IPS-NIHi7 (cell line): ENCODE data around the gene OSBPL8.
"Not testable (repeated sequence)": the region's sequence is repeated elsewhere in the genome, so short reads cannot be mapped to it uniquely, and the experiment has no call there.

ENCODE experiments used
- DNase-seq: peaks from one replicate; pipeline ENCODE4 v3.0.0; 2012; ENCODE audit warnings: mixed read lengths; ENCODE audit errors: extremely low spot score

The OSBPL8 gene

DNA sequence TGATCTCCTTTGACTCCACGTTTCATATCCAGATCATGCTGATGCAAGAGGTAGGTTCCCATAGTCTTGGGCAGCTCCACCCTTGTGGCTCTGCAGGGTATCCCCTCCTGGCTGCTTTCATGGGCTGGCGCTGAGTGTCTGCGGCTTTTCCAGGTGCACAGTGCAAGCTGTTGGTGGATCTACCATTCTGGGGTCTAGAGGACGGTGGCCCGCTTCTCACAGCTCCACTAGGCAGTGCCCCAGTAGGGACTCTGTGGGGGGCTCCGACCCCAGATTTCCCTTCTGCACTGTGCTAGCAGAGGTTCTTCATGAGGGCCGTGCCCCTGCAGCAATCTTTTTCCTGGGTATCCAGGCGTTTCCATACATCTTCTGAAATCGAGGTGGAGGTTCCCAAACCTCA is 199.3 kb downstream of the OSBPL8 start:
- no peak for DNase-seq

DNA sequence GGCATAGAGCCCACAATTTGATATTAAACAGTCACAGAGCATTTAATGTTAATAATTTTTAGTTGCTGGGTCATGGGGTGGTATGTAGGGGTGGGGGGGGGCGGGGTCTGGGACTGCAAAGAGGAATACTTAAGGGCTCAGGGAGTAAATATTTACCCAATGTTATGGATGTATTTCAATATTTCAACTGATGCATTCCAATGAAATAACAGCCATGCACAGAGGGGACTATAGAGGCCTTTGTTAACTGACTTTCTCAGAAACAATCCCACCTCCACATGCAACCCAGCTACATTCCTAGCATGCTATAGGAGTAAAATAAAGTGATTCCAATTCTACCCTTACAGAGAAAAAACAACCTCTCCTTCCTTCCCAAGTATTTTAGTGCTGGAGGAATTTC is 203.5 kb downstream of the OSBPL8 start:
- DNase-seq: no peak

DNA sequence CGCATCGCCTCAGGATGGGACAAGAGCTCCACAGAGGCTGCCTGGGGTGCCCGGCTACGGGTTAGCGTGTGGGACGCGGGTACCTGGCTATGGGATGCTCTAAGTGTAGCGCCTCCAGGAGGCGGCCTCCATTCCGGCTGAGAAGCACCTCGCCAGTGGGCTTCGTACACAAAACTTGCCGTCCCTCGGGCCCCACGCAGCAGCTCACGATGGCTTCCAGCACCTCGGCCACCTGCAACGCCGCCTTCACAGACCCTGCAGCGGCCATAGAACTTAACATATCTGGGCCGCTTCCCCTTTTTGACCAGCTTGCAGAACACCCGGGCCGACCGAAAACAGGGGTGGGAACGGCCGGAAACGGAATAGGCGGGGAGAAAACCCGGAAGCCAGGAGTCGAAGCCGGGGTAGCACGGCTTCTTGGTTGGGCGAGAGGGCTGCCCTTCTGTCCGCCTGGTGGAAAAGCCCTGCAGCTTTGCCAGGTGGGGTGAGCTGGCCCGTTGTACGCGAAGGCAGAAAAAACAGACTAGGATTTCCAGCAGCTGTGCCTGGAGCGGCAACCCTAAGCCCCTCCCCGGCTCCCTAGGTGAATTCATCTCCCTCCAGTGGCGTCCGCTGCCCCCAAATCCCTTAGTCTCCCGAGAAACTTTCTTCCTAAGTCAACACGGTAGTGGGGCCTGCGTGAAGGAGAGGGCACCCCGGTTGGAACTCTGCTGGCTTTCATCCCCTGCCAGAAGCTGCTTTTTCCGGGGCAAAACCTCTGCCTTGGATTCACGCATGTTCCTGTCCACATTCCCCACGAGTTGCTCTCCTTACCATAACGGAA is 211.3 kb downstream of the OSBPL8 start, which contains the start of gene BBS10:
Gene BBS10, minus strand, starts transcription at position 337 of the 823 bp plus-strand sequence. Its CDS starts 57 bp downstream, at position 280.
- DNase-seq: peak; percentile 93

DNA sequence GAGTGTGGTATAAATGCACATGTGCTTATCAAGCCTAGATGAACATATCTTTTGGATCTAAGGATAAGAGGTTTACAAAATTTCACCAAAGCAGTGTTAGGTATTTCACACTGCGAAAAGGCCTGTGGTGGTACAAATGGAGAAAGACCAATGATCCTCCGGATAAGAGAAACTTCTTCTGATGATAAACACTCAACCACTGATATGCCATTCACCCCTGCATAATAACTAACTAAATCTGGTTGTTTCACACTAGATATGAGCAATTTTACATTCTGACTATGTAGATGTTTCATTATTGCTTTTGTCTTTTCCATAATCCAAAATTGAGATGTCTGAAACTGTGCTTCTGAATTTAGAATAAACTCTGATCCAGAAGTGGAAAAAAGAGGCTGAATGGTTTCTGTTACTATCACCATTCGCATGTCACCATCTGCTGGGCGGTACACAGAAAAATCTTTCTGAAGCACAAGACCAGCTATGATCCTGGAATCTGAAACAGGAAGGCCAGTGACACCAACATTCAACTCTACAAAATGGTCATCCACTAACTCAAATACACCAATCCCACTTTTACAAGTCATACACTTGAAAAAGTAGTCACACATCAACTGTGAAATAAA is 212.7 kb downstream of the OSBPL8 start:
- no peak for DNase-seq

DNA sequence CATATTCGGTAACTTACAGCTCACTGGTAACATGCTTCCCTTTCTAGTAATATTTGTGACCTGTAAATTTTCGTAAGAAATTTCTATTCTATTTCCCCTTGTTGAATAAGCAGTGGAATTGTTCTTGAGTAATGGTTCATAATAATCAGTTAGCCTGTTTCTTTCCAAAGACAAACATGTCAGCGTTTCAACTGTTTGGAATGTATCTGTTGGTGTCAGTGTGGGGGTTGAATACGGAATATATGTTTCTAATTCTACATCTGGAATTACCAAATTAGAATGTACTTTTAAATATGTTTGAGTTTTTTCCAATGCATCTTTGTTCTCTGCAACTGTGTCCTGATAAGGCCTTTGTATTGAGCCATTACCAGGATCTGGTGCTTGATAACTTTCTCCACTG is 213.3 kb downstream of the OSBPL8 start:
- DNase-seq: no peak

DNA sequence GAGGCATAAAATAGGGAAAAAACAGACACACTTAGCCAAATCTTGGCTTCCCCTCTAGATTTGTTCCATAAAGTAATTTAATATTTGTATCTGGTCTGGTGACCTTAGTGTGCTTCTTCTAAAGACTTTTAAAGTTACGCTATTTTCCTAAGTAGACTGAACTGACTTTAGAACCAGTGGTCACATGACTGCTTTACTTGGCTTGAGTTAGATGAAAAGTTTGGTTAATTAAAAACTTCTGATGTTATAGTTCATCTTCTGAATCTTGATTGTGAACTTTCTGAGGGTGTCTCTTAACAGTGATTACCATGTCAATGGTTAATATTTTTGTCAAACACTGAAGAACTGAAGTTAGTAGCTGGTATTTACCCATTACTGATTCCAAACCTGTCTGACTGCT is 214.0 kb downstream of the OSBPL8 start:
- DNase-seq: no peak

DNA sequence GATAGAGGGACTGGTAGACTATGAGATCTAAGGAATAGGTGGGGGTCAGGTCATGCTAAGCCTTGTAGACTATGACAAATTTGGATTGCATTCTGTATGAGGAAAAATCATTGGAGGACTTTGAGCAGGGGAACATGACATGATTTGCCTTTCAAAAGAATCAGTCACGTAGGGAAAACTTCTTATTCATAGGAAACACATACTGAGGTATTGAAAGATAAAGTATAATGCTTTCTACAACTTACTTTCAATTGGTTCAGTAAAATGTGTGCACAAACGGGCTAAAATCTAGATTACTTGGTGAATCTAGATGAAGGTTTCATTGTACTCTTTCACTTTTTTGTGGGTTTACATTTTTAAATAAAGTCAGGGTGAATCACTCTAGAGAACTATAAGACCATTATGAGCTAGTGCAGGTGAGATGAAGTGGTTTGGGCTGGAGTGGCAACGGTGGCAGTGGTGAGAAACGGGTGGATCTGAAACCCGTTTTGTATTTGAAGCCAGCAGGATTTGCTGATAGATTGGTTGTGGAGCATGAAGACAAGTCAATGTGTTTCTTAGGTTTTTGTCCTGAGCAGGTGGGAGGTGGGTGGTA is 218.0 kb downstream of the OSBPL8 start:
- DNase-seq: no peak

DNA sequence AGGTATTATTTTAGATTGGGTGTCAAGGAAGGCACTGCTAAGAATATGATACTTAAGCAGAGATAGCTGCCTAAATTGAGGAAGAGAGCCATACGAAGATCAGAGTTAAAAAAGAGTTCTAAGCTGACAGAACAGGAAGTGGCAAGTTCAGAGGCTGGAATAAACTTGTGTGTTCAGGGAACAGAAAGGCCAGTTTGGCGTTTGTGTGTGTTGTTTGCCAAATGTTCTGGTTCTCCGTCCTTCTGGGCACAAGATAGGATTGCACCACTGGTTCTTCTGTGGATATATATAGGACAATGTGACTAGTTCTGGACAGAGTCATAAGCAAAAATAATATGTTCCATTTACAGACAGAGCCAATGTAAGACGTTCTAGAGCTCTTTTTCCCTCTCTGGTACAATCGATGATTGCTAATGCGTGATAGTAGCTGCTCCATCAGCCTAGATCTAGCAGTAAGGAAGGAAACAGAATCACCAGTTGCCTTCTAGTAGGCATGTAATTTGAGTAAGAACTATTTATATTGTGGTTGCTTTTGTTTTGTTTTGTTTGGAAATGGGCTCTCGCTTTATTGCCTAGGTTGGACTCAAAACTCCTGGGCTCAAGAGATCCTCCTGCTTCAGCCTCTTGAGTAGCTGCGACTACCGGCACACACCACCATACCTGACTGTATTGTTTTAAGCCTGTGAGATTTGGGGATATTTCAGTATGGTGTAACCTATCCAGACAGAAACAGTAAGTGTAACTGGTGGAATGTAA is 218.7 kb downstream of the OSBPL8 start:
- no peak for DNase-seq

DNA sequence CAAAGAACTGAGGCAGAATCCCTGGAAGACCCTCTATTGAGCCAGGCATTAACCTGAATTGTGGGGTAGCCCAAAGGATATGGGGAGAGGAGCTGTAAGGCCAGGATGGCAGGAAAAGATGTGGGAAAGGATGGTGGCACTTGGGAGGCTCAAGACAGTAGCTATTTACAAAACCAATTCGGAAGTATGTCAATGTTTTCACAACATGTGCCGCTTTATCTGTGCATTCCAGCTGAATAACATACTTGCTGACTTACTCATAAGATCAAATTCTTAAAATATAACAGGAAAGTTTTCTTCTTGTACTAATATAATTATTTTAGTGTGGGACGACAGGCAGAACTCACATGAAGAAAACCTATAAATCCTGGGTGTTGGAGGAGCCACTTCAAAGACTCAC is 222.0 kb downstream of the OSBPL8 start:
- DNase-seq: no peak

DNA sequence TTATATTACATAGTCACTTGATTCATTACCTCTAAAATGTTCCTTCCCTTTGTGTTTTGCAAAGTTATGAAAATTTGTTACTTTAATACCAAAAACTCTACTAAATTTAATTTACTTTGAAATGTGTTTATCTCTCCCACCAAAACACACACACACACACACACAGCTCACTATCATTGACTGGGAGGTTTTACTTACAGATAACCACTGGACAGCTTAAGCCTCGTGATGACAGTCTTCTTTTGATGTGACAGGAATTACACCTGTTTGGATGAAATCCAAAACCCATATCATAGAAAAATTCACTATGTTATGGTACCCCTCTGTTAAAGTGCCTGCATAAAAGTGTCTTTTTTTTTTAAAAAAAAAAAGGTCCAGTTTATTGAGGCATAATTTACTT is 227.0 kb downstream of the OSBPL8 start:
- DNase-seq: no peak

DNA sequence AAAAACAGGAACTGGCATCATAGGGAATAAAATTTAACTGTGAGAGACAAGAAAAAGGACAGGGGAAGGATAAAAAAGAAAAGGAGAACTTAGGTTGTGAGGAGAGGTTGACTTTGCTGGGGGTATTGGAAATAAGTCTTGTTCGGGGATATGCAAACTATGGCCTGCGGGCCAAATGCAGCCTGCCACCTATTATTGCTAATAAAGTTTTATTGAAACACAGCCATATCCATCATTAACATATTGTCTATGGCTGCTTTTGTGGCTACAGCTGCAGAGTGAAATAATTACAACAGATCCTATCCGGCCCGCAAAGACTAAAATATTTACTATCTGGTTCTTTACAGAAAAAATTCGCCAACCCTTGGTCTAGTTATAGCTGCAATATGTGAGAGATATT is 230.0 kb downstream of the OSBPL8 start:
- no peak for DNase-seq

DNA sequence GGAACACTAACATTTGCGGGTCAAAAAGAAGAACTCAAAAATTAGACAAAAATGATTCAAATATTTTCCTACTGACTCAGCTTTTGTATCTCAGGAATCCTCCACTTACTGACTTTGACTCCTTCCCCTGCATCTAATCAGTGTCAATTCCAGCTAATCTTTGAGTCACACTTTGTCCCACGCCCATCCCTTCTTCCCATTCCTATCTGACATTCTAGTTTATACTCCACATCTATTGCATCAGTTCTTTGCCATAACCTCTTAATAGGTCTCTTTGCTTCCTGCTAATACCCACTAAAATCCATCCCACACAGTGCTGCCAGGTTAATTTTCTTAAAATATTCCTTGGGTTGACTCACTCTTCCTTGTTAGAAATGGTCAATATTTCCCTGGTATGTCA is 230.4 kb downstream of the OSBPL8 start:
- DNase-seq: no peak

DNA sequence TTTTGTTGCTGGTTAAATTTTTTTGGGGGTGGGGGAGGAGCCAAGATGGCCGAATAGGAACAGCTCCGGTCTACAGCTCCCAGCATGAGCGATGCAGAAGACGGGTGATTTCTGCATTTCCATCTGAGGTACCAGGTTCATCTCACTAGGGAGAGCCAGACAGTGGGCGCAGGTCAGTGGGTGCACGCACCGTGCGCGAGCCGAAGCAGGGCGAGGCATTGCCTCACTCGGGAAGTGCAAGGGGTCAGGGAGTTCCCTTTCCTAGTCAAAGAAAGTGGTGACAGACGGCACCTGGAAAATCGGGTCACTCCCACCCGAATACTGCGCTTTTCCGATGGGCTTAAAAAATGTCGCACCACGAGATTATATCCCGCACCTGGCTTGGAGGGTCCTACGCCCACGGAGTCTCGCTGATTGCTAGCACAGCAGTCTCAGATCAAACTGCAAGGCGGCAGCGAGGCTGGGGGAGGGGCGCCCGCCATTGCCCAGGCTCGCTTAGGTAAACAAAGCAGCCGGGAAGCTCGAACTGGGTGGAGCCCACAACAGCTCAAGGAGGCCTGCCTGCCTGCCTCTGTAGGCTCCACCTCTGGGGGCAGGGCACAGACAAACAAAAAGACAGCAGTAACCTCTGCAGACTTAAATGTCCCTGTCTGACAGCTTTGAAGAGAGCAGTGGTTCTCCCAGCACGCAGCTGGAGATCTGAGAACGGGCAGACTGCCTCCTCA is 239.8 kb downstream of the OSBPL8 start:
- not testable (repeated sequence) for DNase-seq

DNA sequence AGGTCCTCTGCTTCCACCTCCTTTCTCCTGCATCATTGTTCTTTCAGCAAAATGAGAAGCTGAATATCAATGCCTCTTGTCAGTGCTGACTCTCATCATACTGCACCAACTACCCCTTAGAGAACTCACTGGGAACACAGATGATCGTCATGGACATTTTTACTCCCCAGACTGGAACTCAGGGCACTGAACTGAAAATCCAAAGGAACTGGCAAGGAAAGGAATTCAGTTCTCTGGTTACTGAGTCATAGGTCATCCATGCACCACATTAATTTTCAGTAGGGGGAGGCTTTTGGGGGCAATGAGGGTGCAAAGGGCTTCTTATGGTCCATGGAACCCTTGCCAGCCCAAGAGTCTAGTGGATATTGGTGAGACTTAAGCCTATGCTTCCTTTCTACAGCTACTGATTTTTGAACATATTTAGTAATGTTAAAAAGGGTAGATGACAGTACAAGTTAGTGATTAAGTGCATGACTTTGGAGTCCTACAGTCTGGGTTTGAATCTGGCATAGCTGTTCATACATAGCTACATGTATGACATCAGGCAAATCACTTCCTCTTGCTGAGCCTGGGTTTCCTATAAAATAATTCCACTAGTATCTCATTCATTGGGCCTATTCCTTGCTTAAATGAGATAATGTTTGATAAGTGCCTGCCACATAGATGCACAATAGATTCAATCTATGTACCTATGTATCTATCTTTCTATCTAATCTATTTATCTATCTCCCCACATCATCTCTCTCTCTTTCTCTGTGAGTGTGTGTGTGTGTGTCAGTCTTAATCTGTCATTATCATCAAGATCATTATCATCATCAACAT is 240.6 kb downstream of the OSBPL8 start:
- no peak for DNase-seq

DNA sequence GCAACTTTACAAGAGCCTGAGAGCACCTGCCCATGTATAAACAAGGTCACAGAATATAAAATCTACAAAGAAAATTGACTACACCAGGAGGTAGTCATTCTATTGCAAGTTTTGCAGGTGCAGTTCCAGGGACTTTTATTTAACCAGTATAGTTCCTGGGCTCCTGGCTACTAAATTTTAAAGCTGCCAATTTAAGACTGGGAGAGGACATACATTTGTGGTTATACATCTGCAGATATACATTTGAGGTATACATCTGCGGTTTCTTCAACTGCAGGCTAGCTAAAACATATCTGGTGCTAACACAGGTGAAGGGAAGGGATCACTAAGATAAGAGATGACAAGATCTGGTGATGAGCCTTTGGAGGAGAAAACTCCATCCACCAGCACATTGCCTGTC is 241.6 kb downstream of the OSBPL8 start:
- no peak for DNase-seq

DNA sequence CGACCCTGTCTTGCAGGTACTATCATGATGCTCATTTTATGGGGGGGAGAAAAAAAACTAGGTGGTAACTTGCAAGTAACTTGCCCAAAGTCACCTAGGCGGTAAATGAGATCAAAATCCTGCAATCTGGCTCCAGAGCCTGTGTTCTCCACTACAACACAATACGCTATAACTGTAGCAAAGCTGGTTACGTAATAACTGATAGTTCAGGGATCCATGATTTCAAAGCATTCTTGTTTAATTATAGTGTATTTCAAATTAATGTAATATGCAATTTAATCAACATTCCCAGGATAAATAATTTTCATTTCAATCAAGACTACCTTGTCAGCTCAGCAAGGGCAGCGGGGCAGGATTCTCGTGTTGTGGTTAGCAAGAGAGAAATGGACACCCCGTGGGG is 243.1 kb downstream of the OSBPL8 start:
- DNase-seq: no peak

DNA sequence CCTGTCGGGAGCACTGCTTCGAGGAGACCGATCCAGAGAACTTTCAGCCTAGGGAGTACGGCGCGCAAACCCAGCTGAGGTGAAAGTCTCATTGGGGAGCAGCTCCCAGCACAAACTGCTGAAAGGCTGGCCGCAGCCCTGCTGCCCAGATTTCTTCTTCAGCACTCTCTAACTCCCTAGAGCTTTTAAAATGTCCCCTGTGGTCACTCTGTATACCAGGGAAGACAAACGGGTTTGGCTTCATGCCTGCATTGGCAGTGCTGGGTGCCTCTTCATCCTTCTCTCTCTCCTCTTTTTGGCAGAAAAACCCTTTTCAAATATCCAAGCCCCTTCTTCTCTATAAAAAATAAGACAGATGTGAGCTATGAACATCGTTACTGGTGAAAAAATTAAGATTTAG is 246.3 kb downstream of the OSBPL8 start:
- no peak for DNase-seq

DNA sequence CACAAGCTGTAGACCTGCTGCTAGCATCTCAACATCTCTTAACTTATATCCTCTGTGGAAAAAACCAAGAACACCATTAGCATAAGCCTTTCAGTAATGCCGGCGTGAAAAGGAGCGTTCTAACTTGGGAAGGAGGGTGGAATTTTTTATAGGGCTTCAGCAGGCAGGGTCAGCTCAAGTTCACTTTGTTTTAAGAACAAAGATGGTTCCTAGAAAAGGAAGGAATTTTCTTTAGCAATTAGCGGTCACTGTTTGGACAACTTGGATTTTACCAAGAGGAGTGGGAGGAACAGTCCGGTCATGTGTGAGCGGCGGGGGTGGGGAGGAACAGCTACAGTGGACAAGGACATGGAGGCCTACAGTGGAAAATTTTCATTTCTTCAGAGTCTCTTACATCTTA is 247.3 kb downstream of the OSBPL8 start:
- no peak for DNase-seq

DNA sequence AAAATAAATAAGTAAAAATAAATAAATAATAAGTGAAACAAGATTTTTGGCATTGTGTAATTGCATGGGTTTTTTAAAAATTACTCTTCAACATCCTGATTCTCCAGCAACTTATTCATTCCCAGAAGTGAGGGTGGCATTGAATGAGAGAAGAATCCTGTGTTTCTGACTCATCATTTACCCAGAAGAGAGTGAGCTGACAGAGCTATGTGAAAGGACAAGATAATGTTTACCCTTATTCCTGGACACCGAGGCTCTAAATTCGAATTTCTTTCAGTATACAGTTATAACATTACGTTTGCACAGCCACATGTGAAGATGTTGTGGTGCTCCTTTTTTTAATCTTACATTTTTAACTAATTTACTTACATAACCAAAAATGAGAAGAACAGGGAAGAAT is 247.8 kb downstream of the OSBPL8 start:
- no peak for DNase-seq

DNA sequence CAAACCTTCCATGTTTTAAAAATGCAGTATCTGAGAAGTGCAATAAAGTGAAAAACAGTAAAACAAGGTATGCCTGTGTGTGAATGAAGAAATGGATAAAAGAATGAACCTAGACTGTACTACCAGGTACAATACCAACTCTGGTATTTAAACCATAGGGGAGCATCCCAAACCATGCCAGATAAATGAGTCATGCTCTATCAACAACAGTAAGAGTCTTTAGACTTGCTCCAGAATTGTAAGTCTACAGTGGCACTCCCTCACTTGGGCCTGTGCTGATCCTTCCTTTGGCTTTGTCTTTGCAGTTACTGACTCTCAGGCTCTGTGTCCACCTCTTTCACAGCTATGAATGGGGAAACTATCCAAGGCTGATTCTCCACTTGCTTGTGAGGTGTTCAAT is 249.5 kb downstream of the OSBPL8 start:
- no peak for DNase-seq

DNA sequence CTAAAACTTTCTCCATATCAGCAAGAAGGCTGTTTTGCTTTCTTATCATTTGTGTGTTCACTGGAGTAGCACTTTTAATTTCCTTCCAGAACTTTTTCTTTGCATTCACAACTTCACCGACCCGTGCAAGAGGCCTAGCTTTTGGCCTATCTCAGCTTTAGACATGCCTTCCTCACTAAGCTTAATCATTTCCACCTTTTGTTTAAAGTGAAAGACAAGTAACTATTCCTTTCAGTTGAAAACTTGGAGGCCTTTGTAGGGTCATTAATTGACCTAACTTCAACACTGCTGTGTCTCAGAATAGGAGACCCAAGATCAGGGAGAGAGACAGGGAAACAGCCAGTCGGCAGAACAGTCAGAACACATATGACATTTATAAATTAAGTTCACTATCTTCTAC is 250.7 kb downstream of the OSBPL8 start:
- no peak for DNase-seq
